Putamen (tissue), 1 donor: ENCODE measurements around the gene EME2.

ENCODE experiments used
- DNase-seq: peaks from one replicate; pipeline ENCODE4 v3.0.0-alpha.2; 2016; ENCODE audit warnings: low spot score

The EME2 gene

DNA sequence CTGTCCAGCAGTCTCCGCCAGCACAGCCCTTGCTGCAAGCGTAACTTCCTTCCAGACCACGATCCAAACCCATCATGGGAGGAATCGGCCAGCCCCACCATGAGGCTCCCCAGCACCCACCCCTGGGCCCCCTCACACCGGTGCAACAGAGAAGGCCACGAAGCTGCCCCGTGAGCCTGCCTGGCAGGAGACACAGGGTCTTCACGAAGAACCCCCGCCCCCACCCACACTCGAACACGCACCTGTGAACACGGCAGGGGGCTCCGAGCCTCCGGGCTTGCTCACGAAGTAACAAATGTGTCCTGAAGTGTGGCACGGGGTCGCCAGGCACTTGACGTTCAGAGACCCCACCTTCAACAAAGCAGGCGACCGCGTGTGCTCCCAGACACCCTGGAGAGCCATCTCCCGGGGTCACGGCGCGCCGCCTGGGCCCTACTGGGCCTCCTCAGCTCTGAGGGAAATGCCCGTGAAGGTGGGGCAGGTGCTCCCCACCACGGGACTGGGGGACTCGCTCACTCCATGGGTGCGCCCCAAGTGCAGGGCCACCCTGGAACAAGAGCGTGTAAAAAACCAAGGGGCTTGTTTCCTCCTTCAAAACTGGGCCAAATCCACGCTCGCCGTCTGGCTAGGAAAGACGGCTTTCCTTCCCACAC lies 46.4 kb downstream of the EME2 start:
- DNase-seq = no peak

- no peak for DNase-seq
Observed at GRCh38 chr16:1819611-1820010, 47.0 kb downstream of the EME2 start.

GRCh38 chr16:1820096-1820945 lies 47.7 kb downstream of the EME2 start:
- no peak for DNase-seq

DNA sequence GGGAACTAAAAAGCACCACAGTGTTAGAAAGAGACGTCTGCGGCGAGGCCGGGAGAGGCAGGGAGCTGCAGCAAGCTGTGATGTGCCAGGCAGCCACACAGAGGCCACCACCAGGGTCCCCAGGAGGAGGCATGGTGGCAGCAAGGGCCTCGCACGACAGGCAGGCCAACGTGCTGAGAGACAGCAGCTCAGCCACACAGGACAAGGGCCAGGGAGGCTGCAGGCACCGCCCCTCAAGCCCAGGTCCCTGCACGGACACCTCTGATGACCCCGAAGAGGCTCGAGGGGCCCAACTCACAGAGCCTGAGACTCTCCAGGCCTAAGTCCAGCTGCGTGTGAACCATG lies 48.3 kb downstream of the EME2 start:
- DNase-seq = no peak

DNA sequence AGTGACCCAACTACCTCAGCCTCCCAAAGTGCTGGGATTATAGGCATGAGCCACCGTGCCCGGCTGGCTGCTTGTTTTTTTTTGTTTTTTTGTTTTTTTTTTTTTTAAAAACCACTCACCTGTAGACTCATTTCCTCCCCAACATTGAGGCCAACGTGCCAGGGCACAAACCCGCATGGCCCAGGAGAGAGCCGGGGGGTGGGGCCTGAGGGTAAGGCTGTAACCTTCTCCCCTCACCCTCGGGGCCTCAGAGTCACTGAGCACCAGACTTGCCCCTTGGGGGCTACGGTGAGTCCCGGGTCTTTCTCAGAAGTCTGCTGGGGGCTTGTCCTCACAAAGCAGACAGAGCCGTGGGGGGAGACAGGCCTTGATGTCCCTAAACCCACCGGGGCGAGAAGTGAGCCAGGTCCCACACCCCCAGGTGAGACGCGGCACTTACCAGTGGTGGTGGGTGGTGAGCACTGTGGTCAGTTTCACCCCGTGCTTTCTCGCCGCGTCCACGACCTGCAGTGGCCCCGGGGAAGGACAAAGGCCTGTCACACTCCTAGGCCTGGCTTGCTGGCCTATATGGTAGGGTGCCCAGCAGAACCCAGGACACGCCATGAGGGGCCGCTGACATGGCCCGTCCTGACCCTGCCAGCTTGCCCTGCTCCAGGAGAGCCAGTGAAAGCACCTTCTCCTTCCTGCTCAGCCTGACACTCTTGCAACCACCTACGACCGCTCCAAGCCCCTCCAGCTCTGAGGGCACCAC lies 49.4 kb downstream of the EME2 start:
- no peak for DNase-seq

GRCh38 chr16:1822801-1823200 lies 50.2 kb downstream of the EME2 start:
- DNase-seq = no peak

- DNase-seq = no peak
Observed at GRCh38 chr16:1823821-1824220, 51.2 kb downstream of the EME2 start.

- no peak for DNase-seq
Observed at GRCh38 chr16:1825381-1825863, 52.8 kb downstream of the EME2 start.
